Parathyroid adenoma (tissue), 2 donors: ENCODE data around the gene ZNF646.

Experiments
- H2AFZ ChIP-seq: fragments of 300-600 bp; sonication (generic); one replicate; pipeline ENCODE4 v1.7.0; 2017; ENCODE audit warnings: antibody characterized with exemption, mild to moderate bottlenecking
- H3K27ac ChIP-seq: fragments of 300-600 bp; sonication (generic); one replicate; pipeline ENCODE4 v1.7.0; 2017
- H3K27me3 ChIP-seq: fragments of 300-600 bp; sonication (generic); one replicate; pipeline ENCODE4 v1.7.0; 2017; ENCODE audit warnings: low read length; ENCODE audit not compliant: control insufficient read depth, insufficient read depth
- H3K36me3 ChIP-seq: fragments of 300-600 bp; sonication (generic); one replicate; pipeline ENCODE4 v1.7.0; 2017; ENCODE audit warnings: low read length; ENCODE audit not compliant: control insufficient read depth, insufficient read depth
- H3K4me1 ChIP-seq: fragments of 300-600 bp; sonication (generic); one replicate; pipeline ENCODE4 v1.7.0; 2017; ENCODE audit warnings: control low read depth
- H3K4me2 ChIP-seq: fragments of 300-600 bp; sonication (generic); one replicate; pipeline ENCODE4 v1.7.0; 2017; ENCODE audit warnings: low read length
- H3K4me3 ChIP-seq: fragments of 300-600 bp; sonication (generic); one replicate; pipeline ENCODE4 v1.7.0; 2017; ENCODE audit warnings: low read depth, low read length
- H3K79me2 ChIP-seq: fragments of 300-600 bp; sonication (generic); one replicate; pipeline ENCODE4 v1.7.0; 2017; ENCODE audit warnings: control low read depth
- H3K9ac ChIP-seq: fragments of 300-600 bp; sonication (generic); one replicate; pipeline ENCODE4 v1.7.0; 2017; ENCODE audit warnings: mild to moderate bottlenecking
- H3K9me3 ChIP-seq: fragments of 300-600 bp; sonication (generic); one replicate; pipeline ENCODE4 v1.7.0; 2017; ENCODE audit warnings: low read length; ENCODE audit not compliant: control insufficient read depth
- CTCF ChIP-seq: fragments of 300-600 bp; sonication (generic); IDR thresholded peaks from one replicate; pipeline ENCODE4 v1.7.0; 2017; ENCODE audit warnings: antibody characterized with exemption, mild to moderate bottlenecking
- donor health status: primary hyperparathyroidism.

The ZNF646 gene

GRCh38 chr16:31105677-31106213 is 31.5 kb downstream of the ZNF646 start:
- Histone ChIP-seq H3K4me3 (no peak overlapping the region), H3K4me1 (peaks cover 3% of the 10 kb centered on the region), H3K79me2 (peaks cover 3% of the 10 kb centered on the region), H3K36me3 (no peaks in the 10 kb centered on the region), H3K9me3 (no peaks in the 10 kb centered on the region), H3K27me3 (no peaks in the 10 kb centered on the region), H3K4me2 (peak overlapping the region; percentile 82), H3K9ac (no peak overlapping the region), H3K27ac (peak overlapping the region; percentile 47), H2AFZ (peak overlapping the region; percentile 89)
- peak; percentile 86 for TF ChIP-seq CTCF

DNA sequence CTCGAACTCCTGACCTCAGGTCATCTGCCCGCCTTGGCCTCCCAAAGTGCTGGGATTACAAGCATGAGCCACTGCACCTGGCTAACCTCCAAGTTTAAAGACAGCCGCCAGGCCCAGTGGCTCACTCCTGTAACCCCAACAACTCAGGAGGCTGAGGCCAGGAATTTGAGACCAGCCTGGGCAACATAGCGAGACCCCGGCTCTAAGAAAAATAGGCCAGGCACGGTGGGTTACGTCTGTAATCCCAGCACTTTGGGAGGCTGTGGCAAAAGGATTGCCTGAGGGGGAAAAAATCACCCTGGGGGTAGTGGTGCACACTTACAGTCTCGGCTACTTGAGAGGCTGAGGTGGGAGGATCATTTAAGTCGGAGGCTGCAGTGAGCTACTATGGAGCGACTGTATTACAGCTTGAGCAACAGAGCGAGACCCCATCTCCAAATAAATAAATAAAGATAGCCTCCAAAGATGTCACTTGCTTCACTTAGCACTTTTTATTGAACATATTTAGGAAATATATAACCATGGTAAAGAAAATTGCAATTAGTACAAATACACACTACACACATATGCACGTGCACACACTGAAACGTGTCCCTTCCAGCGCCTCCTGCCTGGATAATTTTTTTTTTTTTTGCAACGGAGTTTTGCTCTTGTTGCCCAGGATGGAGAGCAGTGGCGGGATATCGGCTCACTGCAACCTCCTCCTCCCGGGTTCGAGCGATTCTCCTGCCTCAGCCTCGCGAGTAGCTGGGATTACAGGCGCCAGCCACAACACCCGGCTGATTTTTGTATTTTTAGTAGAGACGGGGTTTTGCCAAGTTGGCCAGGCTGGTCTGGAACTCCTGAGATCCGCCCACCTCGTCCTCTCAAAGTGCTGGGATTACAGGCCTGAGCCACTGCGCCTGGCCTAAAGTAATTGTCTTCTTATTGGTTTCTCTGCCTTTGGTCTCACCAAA is 32.6 kb downstream of the ZNF646 start:
- no peaks in the 10 kb centered on the region for H3K9me3 ChIP-seq
- no peak overlapping the region for H3K9ac ChIP-seq
- peaks cover 3% of the 10 kb centered on the region for H3K79me2 ChIP-seq
- H3K27me3 ChIP-seq: no peaks in the 10 kb centered on the region
- no peaks in the 10 kb centered on the region for H3K36me3 ChIP-seq
- no peak overlapping the region for H3K4me3 ChIP-seq
- no peak overlapping the region for H2AFZ ChIP-seq
- H3K4me2 ChIP-seq: no peak overlapping the region
- no peak for TF ChIP-seq CTCF
- H3K4me1 ChIP-seq: peaks cover 3% of the 10 kb centered on the region
- H3K27ac ChIP-seq: no peak overlapping the region

GRCh38 chr16:31107465-31107867 is 33.2 kb downstream of the ZNF646 start:
- no peak overlapping the region for H3K27ac ChIP-seq
- no peak overlapping the region for H3K4me2 ChIP-seq
- H3K79me2 ChIP-seq: peaks cover 3% of the 10 kb centered on the region
- H3K4me1 ChIP-seq: peaks cover 3% of the 10 kb centered on the region
- H3K4me3 ChIP-seq: no peak overlapping the region
- H3K9ac ChIP-seq: no peak overlapping the region
- no peaks in the 10 kb centered on the region for H3K9me3 ChIP-seq
- no peaks in the 10 kb centered on the region for H3K36me3 ChIP-seq
- no peaks in the 10 kb centered on the region for H3K27me3 ChIP-seq
- no peak overlapping the region for H2AFZ ChIP-seq
- TF ChIP-seq CTCF: no peak

- Histone ChIP-seq H3K9ac (peak within 1 kb of the TSS; percentile 85), H3K79me2 (peaks cover 3% of the 10 kb centered on the region)
- TF ChIP-seq CTCF: no peak
Observed at GRCh38 chr16:31108035-31108793, 34.0 kb downstream of the ZNF646 start, which contains the start of gene BCKDK. TSS of gene BCKDK (plus strand) at chr16:31108386. CDS start at chr16:31109224, 838 bp downstream.

More at GRCh38 chr16:31108035-31108793, 34.0 kb downstream of the ZNF646 start, which contains the start of gene BCKDK:
- Histone ChIP-seq H3K27ac (peak within 1 kb of the TSS; percentile 53), H3K9me3 (no peaks in the 10 kb centered on the region), H2AFZ (peak within 1 kb of the TSS; percentile 94), H3K27me3 (no peaks in the 10 kb centered on the region), H3K4me1 (peaks cover 3% of the 10 kb centered on the region), H3K4me2 (peak within 1 kb of the TSS; percentile 74), H3K36me3 (no peaks in the 10 kb centered on the region), H3K4me3 (peak within 1 kb of the TSS; percentile 85)
